GM18858 (cell line): ENCODE measurements around the gene UBAC2.

ENCODE experiments used
- ATAC-seq: cut with Tn5 transposase; IDR thresholded peaks from one replicate; pipeline ENCODE4 v1.9.1; 2021; ENCODE audit not compliant: unreplicated experiment

UBAC2 gene

DNA sequence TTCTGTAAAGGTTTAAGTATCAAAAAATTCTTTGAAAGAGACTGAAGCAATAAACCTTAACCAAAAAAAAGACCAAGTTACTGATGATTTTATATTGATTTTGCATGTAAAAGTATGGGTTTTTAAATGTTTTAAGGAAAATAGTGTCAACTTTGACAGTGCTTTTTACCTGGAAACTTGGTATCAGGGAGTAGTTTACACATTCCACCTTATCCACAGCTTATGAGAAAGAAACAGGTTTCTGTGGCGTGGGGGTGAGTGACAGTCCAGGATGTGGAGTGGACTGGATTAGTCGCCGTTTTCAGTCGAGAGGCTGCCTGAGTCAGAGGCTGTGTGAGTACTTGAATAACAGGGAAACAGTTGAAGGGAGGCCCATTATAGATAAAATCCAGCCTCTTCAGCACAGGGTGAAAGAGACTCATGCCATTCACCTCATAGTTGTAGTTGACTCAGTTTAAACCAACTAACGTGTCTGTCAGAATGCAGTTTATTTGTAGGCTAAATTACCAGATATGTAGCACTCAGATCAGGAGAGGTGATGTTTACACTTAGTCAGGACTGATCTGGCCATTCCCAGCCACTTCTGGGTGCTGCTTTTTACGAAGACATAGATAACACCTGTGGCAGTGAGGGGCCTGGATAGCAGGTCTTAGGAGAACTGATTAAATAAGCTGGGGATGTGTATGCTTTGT, 107.1 kb downstream of the UBAC2 start:
- ATAC-seq = peak; percentile 27

DNA sequence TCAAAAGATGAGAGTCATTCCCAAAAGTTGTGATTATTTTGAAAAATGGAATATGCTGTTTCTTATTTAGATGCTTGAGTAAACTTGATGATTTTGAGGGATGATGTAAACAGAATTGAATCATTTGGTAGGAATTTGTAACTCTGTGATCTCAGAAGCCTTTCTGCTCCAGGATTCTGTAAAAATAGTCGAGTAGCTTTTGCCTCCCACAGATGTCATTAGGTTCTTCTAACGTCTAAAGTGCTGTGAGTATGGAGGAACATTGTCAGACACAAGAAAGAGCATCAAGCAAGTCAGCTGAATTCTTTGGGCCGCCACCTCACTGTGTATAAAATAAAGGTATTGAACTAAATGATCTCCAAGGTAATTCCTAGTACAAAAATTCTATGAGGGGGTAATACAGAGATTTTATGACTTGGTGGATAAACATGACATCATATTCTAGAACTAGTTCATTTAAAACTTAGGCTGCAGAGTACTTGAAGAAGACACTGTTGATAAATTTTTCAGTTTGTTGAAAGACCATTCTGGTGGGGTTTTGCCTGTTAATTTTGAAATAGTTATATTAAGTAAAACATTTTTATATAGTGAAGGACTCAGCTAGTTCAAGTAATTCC, 107.9 kb downstream of the UBAC2 start:
- ATAC-seq = no peak

DNA sequence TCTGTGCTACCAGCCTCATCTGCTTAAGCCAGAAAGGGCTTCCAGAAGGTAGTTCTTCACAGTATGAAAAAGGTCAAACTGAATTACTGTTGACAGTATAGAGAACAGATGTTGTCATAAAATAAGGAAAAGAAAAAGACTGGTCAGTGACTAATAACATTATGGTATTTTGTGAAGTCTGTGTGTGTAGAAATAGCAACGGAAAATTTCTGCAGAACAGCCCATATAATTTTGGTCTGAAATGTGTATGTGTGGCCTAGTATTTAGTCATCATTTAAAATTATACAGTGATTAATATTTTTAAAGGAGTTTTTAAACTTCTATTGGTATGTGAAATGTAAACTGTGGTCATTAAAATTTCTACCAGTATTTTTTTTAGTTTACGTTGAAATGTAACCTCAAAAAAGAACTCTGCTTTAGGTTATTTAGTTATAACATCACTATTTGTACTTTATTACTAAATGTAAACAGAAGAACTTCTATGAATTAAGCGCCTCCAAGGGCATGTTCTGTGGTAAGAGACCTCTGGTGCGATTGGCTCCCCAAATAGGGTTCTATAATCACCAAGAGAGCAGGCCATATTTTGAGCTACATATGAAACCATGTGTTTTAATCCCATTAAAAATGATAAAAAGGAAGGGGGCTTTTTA, 109.9 kb downstream of the UBAC2 start:
- peak; percentile 47 for ATAC-seq

DNA sequence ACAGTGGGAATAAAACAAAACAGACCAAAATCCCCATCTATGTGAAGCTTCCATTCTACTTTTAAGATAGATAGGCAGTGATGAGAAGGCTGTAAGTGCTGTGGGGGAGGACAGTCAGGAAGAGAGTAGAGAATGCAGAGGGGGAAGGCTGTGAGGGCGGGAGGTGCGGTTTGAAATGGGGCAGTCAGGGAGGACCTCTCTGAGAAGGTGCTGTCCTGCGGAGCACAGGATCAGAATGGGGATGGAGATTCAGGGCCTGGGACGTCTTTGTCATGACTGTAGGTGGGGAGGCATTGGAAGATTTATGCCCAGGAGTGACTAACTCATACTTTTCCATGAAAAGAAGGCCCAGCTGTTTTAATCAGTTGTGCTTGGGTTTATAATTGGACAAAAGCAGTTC, 110.5 kb downstream of the UBAC2 start:
- no peak for ATAC-seq

DNA sequence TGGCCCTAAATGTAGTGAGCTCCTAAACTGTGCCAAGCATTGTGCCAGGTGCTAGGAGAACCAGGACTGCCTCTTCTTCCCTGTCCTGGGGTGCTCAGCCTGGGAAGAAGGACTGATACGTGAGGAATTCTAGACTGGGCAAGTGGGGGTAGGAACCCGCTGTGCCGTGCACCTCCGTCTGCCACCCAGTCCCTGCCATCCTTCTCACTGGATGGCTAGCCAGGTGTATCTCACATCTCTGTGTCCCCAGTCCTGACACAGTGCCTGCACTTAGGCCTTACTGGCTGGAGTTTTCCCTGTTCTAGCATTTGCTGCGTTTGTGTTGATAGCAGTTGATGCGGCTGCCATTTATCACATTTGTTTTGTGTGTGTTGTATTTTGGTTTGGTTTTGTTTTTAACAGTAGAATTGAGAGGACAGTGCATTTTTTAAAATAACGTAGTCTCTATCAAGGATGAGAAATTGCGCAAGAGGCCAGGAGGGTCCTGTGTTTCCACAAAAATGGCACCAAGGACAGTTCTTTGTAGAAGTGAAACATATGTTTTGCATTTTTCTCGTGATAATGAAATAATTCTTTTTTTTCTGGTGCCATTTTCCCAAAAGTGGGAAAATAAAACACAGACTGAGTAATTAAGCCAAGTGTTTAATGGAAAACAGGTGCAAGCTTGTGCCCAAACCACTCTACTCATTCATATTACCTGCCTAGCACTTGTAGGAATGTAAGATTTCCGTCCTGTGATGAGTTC, 111.3 kb downstream of the UBAC2 start:
- ATAC-seq = no peak

DNA sequence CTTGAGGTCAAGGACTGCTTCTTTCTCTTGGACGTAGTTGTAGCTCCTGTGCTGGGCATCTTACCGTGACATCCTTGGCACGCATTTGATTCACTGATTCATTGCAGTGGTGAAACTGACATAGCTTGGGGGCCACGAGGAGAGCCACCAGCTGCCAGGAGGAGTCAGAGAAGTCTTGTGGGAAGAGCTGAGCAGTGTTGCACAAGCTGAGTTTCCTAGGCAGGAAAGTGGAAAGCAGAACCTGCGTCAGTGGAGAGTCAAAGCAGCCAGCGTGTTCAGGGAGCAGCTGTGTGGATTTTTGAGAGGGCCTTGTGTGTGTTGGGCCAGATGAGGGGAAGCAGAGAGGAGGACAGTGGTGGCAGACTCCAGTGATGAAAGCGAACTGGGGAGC, 111.8 kb downstream of the UBAC2 start:
- ATAC-seq = no peak

DNA sequence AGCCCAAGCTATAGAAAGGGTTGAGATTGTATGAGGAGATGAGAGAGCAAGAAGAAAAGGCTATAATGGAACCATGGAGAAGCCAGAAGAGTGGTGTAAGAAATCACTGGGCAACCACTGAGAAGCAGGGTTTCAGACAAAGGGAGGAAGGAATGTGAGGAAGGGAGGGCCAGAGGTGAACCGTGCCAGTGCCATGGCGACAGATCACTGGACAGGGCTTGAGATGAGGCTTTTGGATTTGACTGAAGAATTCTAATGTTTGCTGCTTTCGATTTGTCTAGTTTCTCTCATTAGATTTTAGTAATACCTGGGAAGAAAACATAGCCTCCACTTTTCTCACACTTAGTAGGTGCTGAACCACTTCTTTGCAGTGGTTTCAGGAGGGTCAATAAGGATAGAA, 112.8 kb downstream of the UBAC2 start:
- no peak for ATAC-seq

DNA sequence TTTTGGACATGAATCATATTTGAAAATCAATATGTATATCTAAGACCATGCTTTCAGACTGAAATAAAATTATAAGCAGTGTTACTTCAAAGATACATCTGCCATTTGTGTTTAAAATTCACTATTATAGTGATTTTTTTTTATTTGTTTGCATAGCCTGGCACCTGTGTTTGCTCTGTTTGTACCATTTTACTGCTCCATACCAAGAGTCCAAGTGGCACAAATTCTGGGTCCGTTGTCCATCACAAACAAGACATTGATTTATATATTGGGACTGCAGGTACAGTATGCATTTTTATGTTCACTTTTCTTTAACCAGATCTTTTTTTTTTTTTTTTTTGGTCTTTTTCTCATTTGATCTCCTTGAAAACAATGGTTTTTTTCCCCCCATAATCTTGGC, 113.3 kb downstream of the UBAC2 start:
- no peak for ATAC-seq

DNA sequence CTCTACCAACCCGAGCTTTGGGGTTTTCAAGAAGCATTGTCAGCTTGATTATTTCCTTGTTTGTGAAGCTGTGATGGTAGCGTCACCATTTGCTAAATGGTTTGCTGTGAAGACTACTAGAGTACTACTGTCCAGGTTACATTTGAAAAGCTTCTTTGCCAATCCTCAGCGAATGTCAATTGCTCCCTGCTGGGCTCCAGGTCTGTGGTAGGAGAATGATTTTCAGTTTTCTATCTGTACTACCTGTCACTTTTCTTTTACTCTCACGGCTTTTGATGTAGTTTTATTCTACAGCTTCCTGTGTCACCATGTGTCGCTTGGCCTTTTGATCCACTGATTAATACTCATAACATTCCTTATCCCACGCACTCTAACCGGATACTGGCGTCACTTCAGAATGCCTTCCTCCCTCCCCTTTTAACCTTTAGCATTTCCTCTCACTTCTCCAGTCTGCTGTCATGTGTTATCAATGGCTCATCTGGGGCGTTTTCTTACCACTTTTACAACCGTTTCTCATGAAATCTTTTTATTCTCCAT, 114.1 kb downstream of the UBAC2 start:
- ATAC-seq = no peak

DNA sequence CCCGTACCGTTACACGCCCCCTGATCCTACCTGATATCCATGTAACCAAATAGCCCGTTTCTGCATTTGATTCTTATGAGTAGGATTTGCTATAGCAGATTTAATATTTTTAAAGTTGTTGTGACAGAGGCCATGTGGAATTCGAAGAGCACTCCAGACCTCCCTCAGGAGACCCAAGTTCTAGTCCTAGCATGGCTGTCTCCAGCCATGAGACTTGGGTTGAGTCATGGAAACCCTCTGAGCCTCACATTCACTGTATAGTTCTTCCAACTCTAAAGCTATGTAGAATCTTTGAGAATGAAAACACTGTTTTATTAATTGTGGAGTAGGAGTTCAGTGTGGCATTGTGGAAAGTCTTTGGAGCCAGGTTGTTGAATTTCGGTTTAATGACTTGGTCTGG, 114.5 kb downstream of the UBAC2 start:
- no peak for ATAC-seq

DNA sequence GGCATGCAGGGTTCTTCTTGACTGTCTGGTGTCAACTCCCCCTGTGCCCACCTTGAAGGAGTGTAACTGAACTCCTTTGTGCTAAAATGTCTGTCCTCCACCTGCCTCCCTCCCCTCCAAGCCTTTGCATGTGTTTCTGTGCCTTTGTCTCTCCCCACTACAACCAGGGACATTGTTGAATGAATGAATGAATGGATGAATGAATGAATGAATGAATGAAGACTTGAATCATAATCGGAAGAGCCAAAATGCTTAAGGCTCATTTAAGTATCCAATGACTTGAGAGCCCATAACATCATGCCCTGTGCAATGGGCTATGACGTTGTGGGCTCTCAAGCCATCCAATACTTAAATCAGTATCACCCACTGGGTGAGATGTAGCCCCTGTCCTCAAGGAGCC, 115.6 kb downstream of the UBAC2 start:
- no peak for ATAC-seq

DNA sequence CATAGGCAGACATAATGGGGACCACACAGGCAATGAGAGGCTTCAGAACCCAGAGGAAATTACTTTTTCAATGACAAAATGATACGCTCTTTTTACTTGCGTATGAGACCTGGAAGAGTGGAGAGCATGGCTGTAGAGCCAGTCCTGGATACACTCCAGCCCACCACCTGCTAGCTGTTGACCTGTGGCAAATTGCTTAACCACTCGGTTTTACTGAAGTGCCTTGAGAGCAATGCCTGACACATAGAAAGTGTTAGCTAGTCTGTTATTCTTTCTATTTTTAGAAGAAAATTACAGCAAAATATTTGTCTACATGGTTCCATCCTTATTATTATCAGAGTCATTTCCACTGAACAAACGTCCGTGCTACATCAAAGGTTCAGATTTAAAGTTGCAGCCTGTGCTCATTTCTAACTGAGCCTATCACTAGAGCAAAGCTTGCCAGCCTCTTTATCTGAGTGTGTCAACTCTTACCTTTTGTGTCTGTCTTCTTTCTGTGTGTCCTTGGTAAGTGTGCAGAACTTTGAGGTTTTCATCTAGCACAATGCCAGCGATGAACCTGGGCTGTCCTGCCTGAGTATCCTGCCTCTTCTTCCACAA, 116.1 kb downstream of the UBAC2 start:
- ATAC-seq = no peak

DNA sequence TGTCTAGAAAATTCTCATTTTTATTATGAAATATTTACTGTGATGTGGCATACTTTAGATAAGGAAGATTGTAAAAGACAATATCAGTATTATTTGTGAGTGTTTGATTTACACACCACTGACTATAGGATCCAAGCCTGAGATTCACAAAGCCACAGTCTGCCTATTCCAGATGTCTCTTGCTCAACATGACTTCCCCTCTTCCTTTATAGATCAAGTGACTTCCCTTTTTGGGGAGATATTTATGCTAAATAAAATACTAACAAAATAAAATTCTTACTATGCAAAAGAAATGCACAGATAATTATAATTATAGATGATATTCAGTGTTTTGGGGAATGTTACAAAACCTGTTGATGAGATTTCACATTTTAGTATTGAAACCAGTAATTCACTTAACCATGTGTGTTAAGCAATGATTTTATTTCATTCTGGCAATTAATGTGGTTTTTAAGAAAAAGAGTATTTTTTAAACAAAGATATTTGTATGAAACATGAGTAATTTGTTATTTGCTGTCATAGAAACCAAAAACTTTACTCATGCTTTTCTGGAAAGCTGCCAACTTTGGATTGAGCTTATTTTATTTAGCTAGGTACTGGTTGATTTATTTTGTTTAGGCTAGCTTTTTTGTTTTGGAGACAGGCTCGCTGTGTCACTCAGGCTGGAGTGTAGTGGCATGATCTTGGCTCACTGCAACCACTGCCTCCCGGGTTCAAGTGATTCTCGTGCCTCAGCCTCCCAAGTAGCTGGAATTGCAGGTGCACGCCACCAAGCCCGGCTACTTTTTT, 120.2 kb downstream of the UBAC2 start:
- ATAC-seq = no peak

DNA sequence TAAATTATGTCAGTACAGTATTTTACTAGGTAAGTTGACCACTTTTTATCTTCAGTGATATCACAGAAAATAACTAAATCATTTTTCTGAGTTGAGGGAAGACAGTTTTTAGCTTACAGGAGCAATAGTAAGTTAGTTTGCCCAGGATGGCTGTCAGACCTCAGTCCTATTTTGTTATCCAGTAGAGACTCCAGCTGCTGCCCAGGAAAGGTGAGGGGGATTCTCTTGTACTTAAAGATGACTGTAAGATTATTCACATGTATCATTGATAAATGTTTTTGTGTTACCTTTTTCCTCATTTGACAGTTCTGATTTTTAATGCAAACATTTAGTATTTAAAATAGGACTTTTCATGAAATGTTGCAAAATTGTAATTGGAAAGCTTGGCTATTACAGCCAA, 121.1 kb downstream of the UBAC2 start:
- ATAC-seq = no peak

DNA sequence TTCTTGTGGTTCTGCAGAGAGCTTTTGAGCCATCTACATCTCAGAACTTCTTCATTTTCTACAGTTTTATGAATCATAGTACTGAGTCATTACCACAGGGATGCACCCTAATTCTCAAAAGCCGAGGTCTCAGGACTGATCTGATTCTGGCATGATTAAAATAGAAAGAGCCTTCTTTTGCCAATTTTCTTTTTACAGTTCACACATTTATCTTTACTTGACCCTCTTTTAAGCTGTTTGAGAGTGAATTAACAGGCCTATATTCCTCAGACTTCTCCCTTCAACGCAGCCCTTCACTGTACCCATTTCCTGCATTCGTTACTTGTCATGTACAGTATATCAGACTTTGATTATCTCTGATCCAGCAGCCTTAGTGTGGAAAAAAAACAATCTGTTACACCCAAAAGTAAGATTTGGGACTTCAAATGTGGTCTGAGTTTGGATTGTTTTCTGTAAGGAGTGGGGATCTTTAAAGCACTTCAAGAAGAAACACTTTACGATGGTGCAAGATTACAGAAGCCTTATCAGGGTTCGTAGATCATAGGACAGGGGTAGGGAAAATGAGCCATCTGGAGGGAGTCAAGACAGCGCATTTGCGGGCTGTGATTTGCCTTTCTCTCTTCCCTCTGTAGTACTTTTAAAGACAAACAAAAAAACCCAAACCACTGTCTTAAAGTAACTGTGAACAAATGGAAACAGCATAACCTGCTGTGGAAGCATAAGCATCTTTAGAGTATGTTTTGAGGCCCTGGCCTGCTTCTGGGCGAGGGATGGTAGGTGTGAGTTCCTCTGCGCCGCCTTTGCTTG, 121.8 kb downstream of the UBAC2 start:
- ATAC-seq = peak; percentile 94

DNA sequence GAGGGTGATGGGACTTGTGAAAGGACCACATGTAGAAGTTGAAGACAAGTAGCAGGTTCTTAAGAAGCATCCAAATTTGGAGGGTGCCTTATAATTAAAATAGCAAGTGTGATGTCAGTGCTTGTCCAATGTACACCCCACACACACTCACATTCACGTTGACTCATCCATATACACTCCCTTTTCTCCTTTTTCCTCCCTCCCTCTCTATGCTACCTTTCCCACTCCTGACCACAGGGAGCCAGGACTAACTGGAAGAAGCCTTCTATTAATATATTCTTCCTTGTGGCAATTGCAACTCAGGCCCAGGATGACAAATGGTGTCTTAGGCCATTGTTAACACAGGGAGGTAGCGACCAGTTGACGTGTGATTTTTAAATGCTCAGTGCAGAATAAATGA, 122.8 kb downstream of the UBAC2 start:
- no peak for ATAC-seq

DNA sequence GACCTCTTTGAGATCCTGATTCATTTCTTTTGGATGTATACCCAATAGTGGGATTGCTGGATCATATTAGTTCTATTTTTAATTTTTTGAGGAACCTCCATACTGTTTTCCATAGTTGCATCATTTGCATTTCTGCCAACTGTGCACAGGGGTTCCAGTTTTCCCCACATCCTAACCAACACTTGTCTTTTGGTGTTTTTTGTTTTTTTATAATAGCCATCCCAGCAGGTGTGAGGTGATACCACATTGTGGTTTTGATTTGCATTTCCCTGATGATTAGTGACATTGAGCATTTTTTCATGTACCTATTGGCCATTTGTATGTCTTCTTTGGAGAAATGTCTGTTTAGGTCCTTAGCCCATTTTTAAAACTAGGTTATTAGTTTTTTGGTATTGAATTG, 125.4 kb downstream of the UBAC2 start:
- no peak for ATAC-seq

DNA sequence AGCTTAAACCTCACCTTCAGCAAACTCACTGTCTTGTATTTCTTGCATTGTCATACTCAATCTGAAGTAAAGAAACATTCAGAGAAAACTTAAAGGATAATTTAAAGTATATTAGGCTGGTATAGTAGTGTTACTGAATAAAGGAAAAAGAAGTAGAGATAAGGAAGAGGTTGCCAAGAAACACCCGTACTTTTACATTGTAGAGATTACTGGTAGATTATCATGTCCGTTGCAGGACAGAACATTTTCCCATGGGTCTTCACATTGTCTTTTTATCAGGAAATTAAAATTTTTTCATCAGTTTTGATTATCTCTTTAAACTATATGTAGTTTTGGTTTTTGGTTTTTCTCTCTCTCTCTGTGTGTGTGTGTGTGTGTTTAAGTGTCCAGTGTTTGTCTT, 126.5 kb downstream of the UBAC2 start:
- ATAC-seq = no peak

DNA sequence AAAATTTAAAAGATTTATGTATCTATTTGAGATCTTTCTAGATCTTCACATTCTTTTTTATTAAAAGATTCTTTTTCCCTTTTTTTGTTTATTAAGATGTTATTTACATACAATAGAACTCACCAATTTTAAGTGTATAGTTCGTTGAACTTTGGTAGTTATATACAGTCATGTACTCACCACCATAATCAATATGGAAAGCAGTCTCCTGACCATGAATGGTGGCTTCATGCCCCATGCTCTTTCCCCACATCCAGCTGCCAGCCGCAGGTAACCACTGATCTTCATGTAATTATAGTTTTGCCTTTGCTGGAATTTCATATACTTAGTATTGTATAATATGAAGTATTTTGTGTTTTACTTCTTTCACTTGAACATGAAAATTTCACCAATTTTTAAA, 127.1 kb downstream of the UBAC2 start:
- no peak for ATAC-seq

DNA sequence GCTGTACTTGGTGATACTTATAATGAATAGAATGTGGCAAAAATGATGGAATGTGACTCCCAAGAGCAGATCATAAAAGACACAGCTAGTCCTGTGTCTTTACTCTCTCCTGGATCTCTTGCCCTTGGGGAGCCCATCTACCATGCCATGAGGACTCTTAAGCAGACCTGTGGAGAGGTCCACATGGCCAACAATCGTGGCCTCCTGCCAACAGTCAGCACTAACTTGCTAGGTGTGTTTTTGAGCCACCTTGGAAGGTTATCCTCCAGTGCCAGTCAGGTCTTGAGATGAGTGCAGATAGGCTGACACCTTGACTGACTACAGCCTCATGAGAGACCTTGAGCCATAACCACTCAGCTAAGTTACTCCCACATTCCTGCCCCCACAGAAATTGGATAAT, 128.8 kb downstream of the UBAC2 start:
- ATAC-seq = no peak
